Muscle of back (tissue), 11 donors: Measurements from ENCODE around the gene TMEM98. TPM values are rescaled to one million over a fixed set of nuclear protein-coding genes. Genes with fewer than 3 reads are reported as not detected.
"Not testable (repeated sequence)": the region's sequence is repeated elsewhere in the genome, so short reads cannot be mapped to it uniquely, and the experiment has no call there.

Experiments
- DNase-seq, 3 donors: peaks; one replicate each; pipeline versions ENCODE4 v3.0.0 to v3.0.0-alpha.2; 2013
- polyA plus RNA-seq, 10 donors: library from polyadenylated mRNA; unstranded; fragments of 120-200 nt; gene quantifications; one replicate each; pipeline ENCODE4 v1.2.1, GENCODE V29; 2013; ENCODE audit not compliant: insufficient read length in 10 of 10

The TMEM98 gene
- polyA plus RNA-seq, 10 donors = 30.9 to 93.8 (median 42.1) TPM

- DNase-seq = peak; percentile 17 to 75 (median 40)
Measured at GRCh38 chr17:32912218-32912897, 15.6 kb upstream of the TMEM98 start.

GRCh38 chr17:32913593-32913992 lies 14.4 kb upstream of the TMEM98 start:
- no peak for DNase-seq

GRCh38 chr17:32914181-32914580 lies 13.8 kb upstream of the TMEM98 start:
- DNase-seq = no peak

GRCh38 chr17:32915245-32915644 lies 12.7 kb upstream of the TMEM98 start:
- no peak for DNase-seq

- DNase-seq = no peak
Measured at GRCh38 chr17:32916134-32916533, 11.8 kb upstream of the TMEM98 start.

GRCh38 chr17:32917081-32917480 lies 10.9 kb upstream of the TMEM98 start:
- DNase-seq = no peak

- DNase-seq = no peak
Measured at GRCh38 chr17:32917842-32918241, 10.1 kb upstream of the TMEM98 start.

- DNase-seq = not testable (repeated sequence)
Measured at GRCh38 chr17:32919876-32920275, 8.1 kb upstream of the TMEM98 start.

- no peak for DNase-seq
Measured at GRCh38 chr17:32920293-32920692, 7.7 kb upstream of the TMEM98 start.

- no peak for DNase-seq
Measured at GRCh38 chr17:32921017-32921416, 6.9 kb upstream of the TMEM98 start.

GRCh38 chr17:32923905-32924304 lies 4.0 kb upstream of the TMEM98 start:
- not testable (repeated sequence) for DNase-seq

- DNase-seq = no peak
Measured at GRCh38 chr17:32926183-32926582, 1.8 kb upstream of the TMEM98 start.

- not testable (repeated sequence) for DNase-seq
Measured at GRCh38 chr17:32926789-32927188, 1.2 kb upstream of the TMEM98 start.

GRCh38 chr17:32927201-32927723 lies 691 bp upstream of the TMEM98 start:
- no peak for DNase-seq

- peak; percentile 24 to 74 (median 47) for DNase-seq
Measured at GRCh38 chr17:32928586-32929535, 908 bp downstream of the TMEM98 start.

- no peak for DNase-seq
Measured at GRCh38 chr17:32929588-32929987, 1.6 kb downstream of the TMEM98 start.

GRCh38 chr17:32930512-32930911 lies 2.6 kb downstream of the TMEM98 start:
- no peak for DNase-seq

GRCh38 chr17:32931686-32932085 lies 3.7 kb downstream of the TMEM98 start:
- DNase-seq = no peak

GRCh38 chr17:32933881-32934280 lies 5.9 kb downstream of the TMEM98 start:
- DNase-seq = no peak

- DNase-seq = no peak
Measured at GRCh38 chr17:32935726-32936125, 7.8 kb downstream of the TMEM98 start.

GRCh38 chr17:32936186-32936893 lies 8.4 kb downstream of the TMEM98 start:
- no peak for DNase-seq

GRCh38 chr17:32936894-32937500 lies 9.0 kb downstream of the TMEM98 start:
- DNase-seq = peak; percentile 23 to 77 (median 63)
